ENCODE measurements around the gene TUSC7.

GRCh38 chr3:116734243-116734642 is 24.7 kb downstream of the TUSC7 start:
- TF ChIP-seq CTCF (tag by site-specific recombination; IDR thresholded peaks at IDR 0.05) (no peak), ZNF558 (tag by site-specific recombination; IDR thresholded peaks at IDR 0.05) (no peak), REST (tag by site-specific recombination; IDR thresholded peaks at IDR 0.05) (no peak), ZNF302 (tag by site-specific recombination; IDR thresholded peaks at IDR 0.05; ENCODE audit: low read depth) (no peak), ZNF830 (tag by site-specific recombination; IDR thresholded peaks at IDR 0.05; ENCODE audit: low read depth) (no peak), ZNF521 (tag by site-specific recombination; IDR thresholded peaks at IDR 0.05) (no peak), MYNN (tag by site-specific recombination; IDR thresholded peaks at IDR 0.05; ENCODE audit: borderline replicate concordance) (no peak), ZNF449 (tag by site-specific recombination; IDR thresholded peaks at IDR 0.05) (no peak), ZNF362 (tag by site-specific recombination; IDR thresholded peaks at IDR 0.05) (no peak), ZNF549 (tag by site-specific recombination; IDR thresholded peaks at IDR 0.05) (no peak), ZNF398 (tag by site-specific recombination; IDR thresholded peaks at IDR 0.05) (no peak), SP3 (tag by site-specific recombination; IDR thresholded peaks at IDR 0.05) (no peak)

Measured in HEK293 (cell line).